Hematopoietic multipotent progenitor cell treated with erythropoietin and hydrocortisone succinate and interleukin-3 and kit ligand, for 6 days (in vitro differentiated cells): ENCODE results near the gene ACP4.
"Not testable (repeated sequence)": the region's sequence is repeated elsewhere in the genome, so short reads cannot be mapped to it uniquely, and the experiment has no call there.

Source experiments
- DNase-seq: peaks from one replicate; pipeline ENCODE4 v3.0.0-alpha.2; 2015

Gene ACP4

GRCh38 chr19:50798659-50799546 is 8.7 kb downstream of the ACP4 start:
- no peak for DNase-seq

GRCh38 chr19:50799547-50799851 is 9.3 kb downstream of the ACP4 start:
- no peak for DNase-seq

GRCh38 chr19:50801107-50801506 is 10.9 kb downstream of the ACP4 start:
- no peak for DNase-seq

- peak; percentile 62 for DNase-seq
Observed at GRCh38 chr19:50803633-50804419, 13.6 kb downstream of the ACP4 start.

- DNase-seq, result peak; percentile 99
Observed at GRCh38 chr19:50804420-50805272, 14.4 kb downstream of the ACP4 start.

GRCh38 chr19:50808856-50809255 is 18.6 kb downstream of the ACP4 start:
- no peak for DNase-seq

GRCh38 chr19:50811622-50812238 is 21.5 kb downstream of the ACP4 start:
- not testable (repeated sequence) for DNase-seq

GRCh38 chr19:50812474-50812873 is 22.3 kb downstream of the ACP4 start:
- no peak for DNase-seq

- DNase-seq, result no peak
Observed at GRCh38 chr19:50814883-50815282, 24.7 kb downstream of the ACP4 start.

- no peak for DNase-seq
Observed at GRCh38 chr19:50815439-50815838, 25.2 kb downstream of the ACP4 start.

- DNase-seq, result peak; percentile 83
Observed at GRCh38 chr19:50817941-50818858, 28.0 kb downstream of the ACP4 start.

- DNase-seq, result no peak
Observed at GRCh38 chr19:50818859-50819472, 28.8 kb downstream of the ACP4 start.

- DNase-seq, result no peak
Observed at GRCh38 chr19:50819636-50820035, 29.4 kb downstream of the ACP4 start.

- no peak for DNase-seq
Observed at GRCh38 chr19:50820086-50820485, 29.9 kb downstream of the ACP4 start.

GRCh38 chr19:50820549-50821247 is 30.5 kb downstream of the ACP4 start:
- DNase-seq, result no peak

GRCh38 chr19:50821248-50821612 is 31.0 kb downstream of the ACP4 start:
- DNase-seq, result no peak

GRCh38 chr19:50821622-50822021 is 31.4 kb downstream of the ACP4 start:
- no peak for DNase-seq

GRCh38 chr19:50822661-50823208 is 32.5 kb downstream of the ACP4 start:
- no peak for DNase-seq

GRCh38 chr19:50823389-50824042 is 33.3 kb downstream of the ACP4 start, which contains the start of gene KLK1:
Gene KLK1, minus strand, starts transcription at chr19:50823787. Its CDS starts 39 bp downstream, at chr19:50823748.
- no peak for DNase-seq
